ENCODE data around the gene RGS12. TPM values are rescaled to one million over a fixed set of nuclear protein-coding genes. Genes with fewer than 3 reads are reported as not detected.

RGS12 gene
- total RNA-seq, 1 donor from 2014 or later = 19.0 TPM

DNA sequence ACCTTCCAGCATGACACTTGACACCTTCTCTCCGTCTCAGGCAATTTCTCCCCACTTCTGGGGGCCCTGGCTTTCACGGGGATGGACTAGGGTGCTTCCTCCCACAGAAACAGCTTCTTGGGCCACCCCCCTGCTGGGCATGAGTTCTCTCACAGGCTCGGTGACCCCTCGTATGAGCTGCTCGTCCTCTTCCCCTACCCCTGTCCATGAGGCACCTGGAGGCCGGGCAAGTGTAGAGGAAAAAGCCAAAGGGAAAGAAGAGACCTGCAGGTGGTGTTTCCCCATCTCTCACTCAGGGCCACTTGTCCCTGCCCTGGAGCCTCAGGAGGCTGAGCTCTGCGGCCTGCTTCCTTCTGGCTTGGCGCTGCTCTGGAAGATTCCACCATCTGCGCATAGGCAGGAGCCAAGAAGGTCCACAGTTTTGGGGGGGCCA, 1.9 kb upstream of the RGS12 start:
- Mint-ChIP-seq H3K9me3 (ENCODE audit: low read depth) (no peaks in the 10 kb centered on the region), H3K27ac (ENCODE audit: unreplicated experiment) (no peak overlapping the region), H3K36me3 (ENCODE audit: low read depth) (peaks cover 5% of the 10 kb centered on the region), H3K4me1 (ENCODE audit: low read depth) (peaks cover 23% of the 10 kb centered on the region), H3K27me3 (ENCODE audit: low read depth) (no peaks in the 10 kb centered on the region), H3K4me3 (ENCODE audit: unreplicated experiment) (no peak overlapping the region)
- DNase-seq (ENCODE audit: low spot score) = no peak
- TF ChIP-seq, protein P1, sequence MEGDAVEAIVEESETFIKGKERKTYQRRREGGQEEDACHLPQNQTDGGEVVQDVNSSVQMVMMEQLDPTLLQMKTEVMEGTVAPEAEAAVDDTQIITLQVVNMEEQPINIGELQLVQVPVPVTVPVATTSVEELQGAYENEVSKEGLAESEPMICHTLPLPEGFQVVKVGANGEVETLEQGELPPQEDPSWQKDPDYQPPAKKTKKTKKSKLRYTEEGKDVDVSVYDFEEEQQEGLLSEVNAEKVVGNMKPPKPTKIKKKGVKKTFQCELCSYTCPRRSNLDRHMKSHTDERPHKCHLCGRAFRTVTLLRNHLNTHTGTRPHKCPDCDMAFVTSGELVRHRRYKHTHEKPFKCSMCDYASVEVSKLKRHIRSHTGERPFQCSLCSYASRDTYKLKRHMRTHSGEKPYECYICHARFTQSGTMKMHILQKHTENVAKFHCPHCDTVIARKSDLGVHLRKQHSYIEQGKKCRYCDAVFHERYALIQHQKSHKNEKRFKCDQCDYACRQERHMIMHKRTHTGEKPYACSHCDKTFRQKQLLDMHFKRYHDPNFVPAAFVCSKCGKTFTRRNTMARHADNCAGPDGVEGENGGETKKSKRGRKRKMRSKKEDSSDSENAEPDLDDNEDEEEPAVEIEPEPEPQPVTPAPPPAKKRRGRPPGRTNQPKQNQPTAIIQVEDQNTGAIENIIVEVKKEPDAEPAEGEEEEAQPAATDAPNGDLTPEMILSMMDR (IDR thresholded peaks at IDR 0.05) = no peak

DNA sequence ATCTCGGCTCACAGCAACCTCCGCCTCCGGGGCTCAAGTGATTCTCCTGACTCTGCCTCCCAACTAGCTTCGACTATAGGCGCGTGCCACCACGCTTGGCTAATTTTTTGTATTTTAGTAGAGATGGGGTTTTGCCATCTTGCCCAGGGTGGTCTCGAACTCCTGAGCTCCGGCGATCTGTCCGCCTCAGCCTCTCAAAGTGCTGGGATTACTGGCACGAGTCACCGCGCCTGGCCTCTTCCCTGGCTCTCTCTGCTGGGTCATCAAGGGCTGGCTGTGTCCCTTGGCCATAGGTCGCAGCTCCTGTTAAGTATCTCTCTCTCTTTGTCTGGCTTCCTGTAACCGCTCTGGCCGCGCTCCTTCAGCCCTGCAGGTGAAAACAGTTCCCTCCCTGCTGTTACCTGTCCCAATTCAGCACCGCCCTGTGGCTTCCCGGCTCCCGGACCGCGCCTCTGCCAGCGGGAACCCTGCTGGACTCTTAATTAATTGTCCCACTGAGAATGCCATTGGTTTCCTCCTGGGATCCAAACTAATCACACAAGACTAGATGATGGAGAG, 1.3 kb upstream of the RGS12 start:
- peaks cover 5% of the 10 kb centered on the region for H3K36me3 Mint-ChIP-seq (ENCODE audit: low read depth)
- H3K27ac Mint-ChIP-seq (ENCODE audit: unreplicated experiment) = peak overlapping the region; percentile 95
- H3K4me3 Mint-ChIP-seq (ENCODE audit: unreplicated experiment) = peak overlapping the region; percentile 88
- H3K9me3 Mint-ChIP-seq (ENCODE audit: low read depth) = no peaks in the 10 kb centered on the region
- no peak for DNase-seq (ENCODE audit: low spot score)
- TF ChIP-seq, protein P1 (IDR thresholded peaks at IDR 0.05) = no peak
- H3K4me1 Mint-ChIP-seq (ENCODE audit: low read depth) = peaks cover 23% of the 10 kb centered on the region
- H3K27me3 Mint-ChIP-seq (ENCODE audit: low read depth) = no peaks in the 10 kb centered on the region

DNA sequence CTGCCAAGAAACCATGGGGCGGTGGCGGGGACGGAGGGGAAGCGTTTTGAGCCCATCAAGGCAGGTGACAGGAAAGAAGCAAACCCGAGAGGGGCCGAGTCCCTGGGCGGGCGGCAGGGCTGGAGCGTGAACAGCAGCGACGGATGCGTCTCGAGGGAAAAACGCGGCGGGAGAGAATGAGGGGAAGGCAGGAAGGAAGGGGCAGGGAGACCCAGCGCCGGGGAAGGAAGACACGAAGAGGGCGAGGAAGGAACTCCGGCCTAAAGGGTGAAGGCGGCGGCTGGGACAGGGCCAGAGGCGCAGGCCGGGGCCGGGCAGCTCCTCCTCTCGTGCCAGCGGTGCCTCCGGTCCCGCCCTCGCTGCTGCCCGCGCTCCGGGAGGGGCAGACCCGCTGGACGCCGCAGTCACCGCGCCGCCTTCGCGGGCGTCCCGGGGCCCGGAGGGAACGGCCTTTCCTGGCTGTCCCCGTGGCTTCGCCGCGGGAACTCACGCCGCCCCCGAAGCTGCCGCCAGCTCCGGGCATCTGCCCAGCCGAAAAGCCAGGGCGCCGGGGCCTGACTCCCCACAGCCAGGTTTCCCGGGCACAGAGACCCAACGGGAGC, 751 bp upstream of the RGS12 start:
- no peak for DNase-seq (ENCODE audit: low spot score)
- peak overlapping the region; percentile 95 for H3K27ac Mint-ChIP-seq (ENCODE audit: unreplicated experiment)
- TF ChIP-seq, protein P1 (IDR thresholded peaks at IDR 0.05) = no peak
- peaks cover 23% of the 10 kb centered on the region for H3K4me1 Mint-ChIP-seq (ENCODE audit: low read depth)
- H3K4me3 Mint-ChIP-seq (ENCODE audit: unreplicated experiment) = peak overlapping the region; percentile 88
- H3K27me3 Mint-ChIP-seq (ENCODE audit: low read depth) = no peaks in the 10 kb centered on the region
- peaks cover under 1% of the 10 kb centered on the region for H3K9me3 Mint-ChIP-seq (ENCODE audit: low read depth)
- peaks cover 5% of the 10 kb centered on the region for H3K36me3 Mint-ChIP-seq (ENCODE audit: low read depth)

DNA sequence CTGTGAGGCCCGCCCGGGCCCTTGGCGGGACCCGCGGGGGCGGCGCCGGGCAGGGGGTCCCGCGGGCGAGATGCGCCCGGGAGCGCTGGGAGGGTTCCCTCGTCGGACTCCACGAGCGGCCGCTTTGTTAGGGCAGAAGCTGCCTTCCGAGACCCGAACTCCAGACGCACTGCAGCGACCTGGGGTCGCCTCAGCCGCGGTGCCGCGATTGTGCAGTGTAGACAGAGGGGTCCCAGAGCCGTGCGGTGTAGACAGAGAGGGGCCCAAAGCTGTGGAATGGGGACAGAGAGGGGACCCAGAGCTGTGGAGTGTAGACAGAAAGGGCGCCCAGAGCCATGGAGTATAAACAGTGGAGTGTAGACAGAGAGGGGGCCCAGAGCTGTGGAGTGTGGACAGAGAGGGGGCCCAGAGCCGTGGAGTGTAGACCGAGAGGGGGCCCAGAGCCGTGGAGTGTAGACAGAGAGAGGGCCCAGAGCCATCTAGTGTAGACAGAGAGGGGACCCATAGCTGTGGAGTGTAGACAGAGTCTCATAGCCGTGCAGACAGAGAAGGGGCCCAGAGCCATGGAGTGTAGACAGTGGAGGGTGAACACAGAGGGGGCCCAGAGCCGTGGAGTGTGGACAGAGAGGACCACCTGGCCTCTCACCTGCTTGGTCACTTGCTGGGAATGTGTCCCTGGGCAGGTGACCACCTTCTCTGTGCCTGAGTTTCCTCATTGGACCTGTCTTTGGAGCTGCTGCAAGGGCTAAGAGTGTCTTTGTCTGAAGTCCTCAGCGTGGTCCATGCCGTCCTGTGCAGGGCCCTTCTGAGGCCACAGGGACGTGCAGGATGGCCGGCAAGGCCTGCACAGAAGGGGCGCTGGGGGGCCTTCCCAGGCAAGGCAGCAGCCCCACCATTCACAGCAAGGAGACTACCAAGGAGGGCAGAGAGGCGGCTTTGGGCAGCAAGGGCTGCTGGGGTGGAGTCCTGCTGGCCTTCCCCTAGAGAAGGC, 875 bp downstream of the RGS12 start:
- DNase-seq (ENCODE audit: low spot score) = no peak
- Mint-ChIP-seq H3K36me3 (ENCODE audit: low read depth) (peaks cover 10% of the 10 kb centered on the region), H3K9me3 (ENCODE audit: low read depth) (peaks cover 15% of the 10 kb centered on the region), H3K27me3 (ENCODE audit: low read depth) (no peaks in the 10 kb centered on the region), H3K27ac (ENCODE audit: unreplicated experiment) (peak overlapping the region; percentile 78), H3K4me3 (ENCODE audit: unreplicated experiment) (peak overlapping the region; percentile 90), H3K4me1 (ENCODE audit: low read depth) (peaks cover 23% of the 10 kb centered on the region)
- TF ChIP-seq, protein P1 (IDR thresholded peaks at IDR 0.05) = no peak
